Keratinocyte (primary cell): ENCODE measurements around the gene TUBB2B. TPM values are rescaled to one million over a fixed set of nuclear protein-coding genes. Genes with fewer than 3 reads are reported as not detected.

Experiments used
- DNase-seq: peaks from one replicate; pipeline ENCODE4 v3.0.0-alpha.2; 2011; ENCODE audit warnings: low read depth, missing footprints, low spot score
- FAIRE-seq: peaks from 2 replicates; lab custom pipeline; 2011; peaks lifted over from hg19 to GRCh38; lab: Jason Lieb, UNC
- H2AFZ ChIP-seq: 2 replicates; pipeline ENCODE4 v1.6.0; 2012; ENCODE audit warnings: low read length, control low read depth, inconsistent platforms; ENCODE audit not compliant: control insufficient read depth
- H3K27ac ChIP-seq: 2 replicates; pipeline ENCODE4 v1.5.1; 2011; ENCODE audit warnings: low read length; ENCODE audit not compliant: control insufficient read depth, insufficient read depth
- H3K27me3 ChIP-seq: 3 replicates; pipeline ENCODE4 v1.6.0; 2011; ENCODE audit warnings: low read length; ENCODE audit not compliant: control insufficient read depth, insufficient read depth; ENCODE audit errors: extremely low read depth
- H3K36me3 ChIP-seq, 2 experiments: 2 replicates in 1 of 2; 3 replicates in 1 of 2; pipeline ENCODE4 v1.5.1; 2011; ENCODE audit warnings: low read length in 2 of 2, mild to moderate bottlenecking in 1 of 2; ENCODE audit not compliant: control insufficient read depth in 2 of 2, insufficient read depth in 2 of 2; ENCODE audit errors: extremely low read depth in 1 of 2
- H3K4me1 ChIP-seq: 3 replicates; pipeline ENCODE4 v1.5.1; 2011; ENCODE audit warnings: low read length; ENCODE audit not compliant: control insufficient read depth, insufficient read depth; ENCODE audit errors: extremely low read depth
- H3K4me2 ChIP-seq: 3 replicates; pipeline ENCODE4 v1.6.0; 2011; ENCODE audit warnings: low read depth, low read length; ENCODE audit not compliant: control insufficient read depth, insufficient read depth; ENCODE audit errors: extremely low read depth
- H3K4me3 ChIP-seq, 3 experiments: fragments of 200-600 bp in 1 of 3; sonication (generic) in 1 of 3; 2 replicates in 2 of 3; 3 replicates in 1 of 3; pipeline ENCODE4 v1.5.1; 2011 to 2016; ENCODE audit warnings: low read length in 3 of 3, mild to moderate bottlenecking in 3 of 3, control low read depth in 2 of 3, inconsistent platforms in 1 of 3, low read depth in 1 of 3, mixed read lengths in 1 of 3, mixed run types in 1 of 3, moderate library complexity in 1 of 3; ENCODE audit not compliant: control insufficient read depth in 2 of 3, insufficient read depth in 2 of 3; ENCODE audit errors: extremely low read depth in 1 of 3
- H3K79me2 ChIP-seq: 2 replicates; pipeline ENCODE4 v1.6.0; 2012; ENCODE audit warnings: low read length; ENCODE audit not compliant: control insufficient read depth, insufficient read depth
- H3K9ac ChIP-seq: 3 replicates; pipeline ENCODE4 v1.6.0; 2011; ENCODE audit warnings: low read length; ENCODE audit not compliant: control insufficient read depth, insufficient read depth; ENCODE audit errors: extremely low read depth
- H3K9me1 ChIP-seq: 3 replicates; pipeline ENCODE4 v1.6.0; 2011; ENCODE audit warnings: low read length; ENCODE audit not compliant: control insufficient read depth, insufficient read depth; ENCODE audit errors: extremely low read depth
- H3K9me3 ChIP-seq: 2 replicates; pipeline ENCODE4 v1.5.1; 2012; ENCODE audit warnings: low read depth, low read length; ENCODE audit not compliant: control insufficient read depth
- H4K20me1 ChIP-seq: 3 replicates; pipeline ENCODE4 v1.6.0; 2011; ENCODE audit warnings: low read length; ENCODE audit not compliant: control insufficient read depth, insufficient read depth; ENCODE audit errors: extremely low read depth
- CTCF ChIP-seq, 3 experiments: IDR thresholded peaks in 1 of 3; conservative IDR thresholded peaks in 1 of 3; optimal IDR thresholded peaks in 1 of 3; 2 replicates in 2 of 3; 3 replicates in 1 of 3; pipeline versions ENCODE3 to v1.5.1; 2011; ENCODE audit warnings: low read length in 3 of 3, mild to moderate bottlenecking in 3 of 3, moderate library complexity in 2 of 3, control low read depth in 1 of 3, inconsistent platforms in 1 of 3; ENCODE audit not compliant: insufficient read depth in 2 of 3; ENCODE audit errors: extremely low read depth in 1 of 3
- EZH2 ChIP-seq: IDR thresholded peaks from one replicate; pipeline ENCODE4 v1.6.1; 2012; ENCODE audit warnings: inconsistent platforms, mild to moderate bottlenecking, low read length, moderate library complexity
- dilution Hi-C: fragments of 300-500 bp; cut with MboI; formaldehyde crosslinking; loops from one replicate; pipeline ENCODE4 v1.7.0; 2020; ENCODE audit warnings: low sequenced_read_pairs; ENCODE audit not compliant: extremely low pct_ligation_motif_present
- polyA plus RNA-seq, 5 experiments: library from polyadenylated mRNA; depleted of rRNA in 3 of 5; stranded (reverse) in 3 of 5; stranded (forward) in 1 of 5; unstranded in 1 of 5; fragments of >200 nt; gene quantifications; 1 replicate in 1 of 5; 2 replicates in 3 of 5; 3 replicates in 1 of 5; pipeline versions ENCODE4 v1.2.1 to v1.2.3, GENCODE V29; 2011 to 2012; ENCODE audit warnings: missing spikeins in 2 of 5, low read depth in 1 of 5, low replicate concordance in 1 of 5

Gene TUBB2B
- polyA plus RNA-seq, 1 donor (not counting 4 experiments of a cell fraction or from before 2014, with no cell fraction given), result not detected

GRCh38 chr6:3213334-3213695, 14.1 kb downstream of the TUBB2B start:
- H3K27ac ChIP-seq, result no peak overlapping the region
- H4K20me1 ChIP-seq, result no peaks in the 10 kb centered on the region
- no peak overlapping the region for H3K4me3 ChIP-seq
- H3K9me1 ChIP-seq, result no peaks in the 10 kb centered on the region
- H3K79me2 ChIP-seq, result no peaks in the 10 kb centered on the region
- dilution Hi-C loops, result no loop called here
- H3K27me3 ChIP-seq, result peaks cover 3% of the 10 kb centered on the region
- DNase-seq (no peak), FAIRE-seq (no peak)
- H3K9ac ChIP-seq, result no peak overlapping the region
- TF ChIP-seq CTCF (optimal IDR thresholded peaks at IDR 0.05 in 1 of 3, IDR thresholded peaks at IDR 0.05 in 1 of 3, conservative IDR thresholded peaks at IDR 0.05 in 1 of 3; ENCODE audit: extremely low read depth in 1 of 3, insufficient read depth in 2 of 3, low read length in 3 of 3) (no peak), EZH2 (no peak)
- no peak overlapping the region for H2AFZ ChIP-seq
- H3K4me1 ChIP-seq, result peaks cover 16% of the 10 kb centered on the region
- H3K4me2 ChIP-seq, result no peak overlapping the region
- no peaks in the 10 kb centered on the region for H3K36me3 ChIP-seq
- H3K9me3 ChIP-seq, result no peaks in the 10 kb centered on the region

GRCh38 chr6:3212261-3212660, 15.2 kb downstream of the TUBB2B start:
- no peak for DNase-seq
- dilution Hi-C loops, result no loop called here
- Histone ChIP-seq H3K9me1 (no peaks in the 10 kb centered on the region), H3K79me2 (no peaks in the 10 kb centered on the region), H3K36me3 (no peaks in the 10 kb centered on the region), H3K27ac (no peak overlapping the region), H3K9me3 (no peaks in the 10 kb centered on the region), H4K20me1 (no peaks in the 10 kb centered on the region), H3K4me2 (no peak overlapping the region), H3K4me1 (peaks cover 26% of the 10 kb centered on the region), H3K27me3 (no peaks in the 10 kb centered on the region), H2AFZ (no peak overlapping the region), H3K9ac (no peak overlapping the region), H3K4me3 (no peak overlapping the region)
- FAIRE-seq, result no peak
- no peak for TF ChIP-seq EZH2
- no peak for TF ChIP-seq CTCF (optimal IDR thresholded peaks at IDR 0.05 in 1 of 3, IDR thresholded peaks at IDR 0.05 in 1 of 3, conservative IDR thresholded peaks at IDR 0.05 in 1 of 3; ENCODE audit: extremely low read depth in 1 of 3, insufficient read depth in 2 of 3, low read length in 3 of 3)
